ENCODE results near the gene BICD2. TPM values are rescaled to one million over a fixed set of nuclear protein-coding genes. Genes with fewer than 3 reads are reported as not detected.

Gene BICD2
- total RNA-seq, 4 donors from 2014 or later = 28.3 to 54.0 (median 44.2) TPM

DNA sequence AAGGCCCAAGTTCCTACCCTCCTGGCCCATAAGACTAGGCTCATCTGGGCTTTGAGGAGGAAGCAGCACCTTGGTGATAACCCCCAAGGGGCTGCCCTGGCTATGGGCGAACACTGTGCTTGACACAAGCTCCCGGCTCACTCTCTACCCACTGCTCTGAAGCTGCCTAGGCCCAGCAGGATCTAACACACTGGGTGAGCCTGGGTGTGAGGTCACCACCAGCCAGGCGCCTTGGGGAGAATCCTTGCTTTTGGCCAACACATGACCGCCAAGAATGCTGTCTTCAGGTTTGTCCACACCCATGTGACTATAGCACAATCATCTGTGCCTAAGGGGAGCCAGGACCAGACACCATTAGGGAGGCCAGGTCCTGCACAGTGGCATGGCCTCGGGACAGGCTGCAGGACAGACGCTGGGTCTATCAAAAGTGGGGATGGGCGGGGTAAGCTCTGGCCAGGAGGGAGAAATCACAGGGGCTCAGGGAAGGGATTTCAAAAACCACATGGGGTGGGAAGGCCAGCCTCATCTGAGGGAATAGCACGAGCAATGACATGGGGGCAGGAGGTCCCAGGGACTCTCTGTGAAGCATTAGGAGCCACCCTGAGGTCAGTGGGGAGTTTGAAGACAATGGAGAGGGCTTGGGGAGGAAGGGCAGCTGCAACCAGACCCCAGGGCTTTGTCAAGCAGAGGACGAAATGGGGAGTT, 29.6 kb downstream of the BICD2 start:
- ATAC-seq (ENCODE audit: low FRiP score) = no peak
- DNase-seq (ENCODE audit: low spot score) = no peak
- TF ChIP-seq, protein P1, sequence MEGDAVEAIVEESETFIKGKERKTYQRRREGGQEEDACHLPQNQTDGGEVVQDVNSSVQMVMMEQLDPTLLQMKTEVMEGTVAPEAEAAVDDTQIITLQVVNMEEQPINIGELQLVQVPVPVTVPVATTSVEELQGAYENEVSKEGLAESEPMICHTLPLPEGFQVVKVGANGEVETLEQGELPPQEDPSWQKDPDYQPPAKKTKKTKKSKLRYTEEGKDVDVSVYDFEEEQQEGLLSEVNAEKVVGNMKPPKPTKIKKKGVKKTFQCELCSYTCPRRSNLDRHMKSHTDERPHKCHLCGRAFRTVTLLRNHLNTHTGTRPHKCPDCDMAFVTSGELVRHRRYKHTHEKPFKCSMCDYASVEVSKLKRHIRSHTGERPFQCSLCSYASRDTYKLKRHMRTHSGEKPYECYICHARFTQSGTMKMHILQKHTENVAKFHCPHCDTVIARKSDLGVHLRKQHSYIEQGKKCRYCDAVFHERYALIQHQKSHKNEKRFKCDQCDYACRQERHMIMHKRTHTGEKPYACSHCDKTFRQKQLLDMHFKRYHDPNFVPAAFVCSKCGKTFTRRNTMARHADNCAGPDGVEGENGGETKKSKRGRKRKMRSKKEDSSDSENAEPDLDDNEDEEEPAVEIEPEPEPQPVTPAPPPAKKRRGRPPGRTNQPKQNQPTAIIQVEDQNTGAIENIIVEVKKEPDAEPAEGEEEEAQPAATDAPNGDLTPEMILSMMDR (IDR thresholded peaks at IDR 0.05) = no peak

DNA sequence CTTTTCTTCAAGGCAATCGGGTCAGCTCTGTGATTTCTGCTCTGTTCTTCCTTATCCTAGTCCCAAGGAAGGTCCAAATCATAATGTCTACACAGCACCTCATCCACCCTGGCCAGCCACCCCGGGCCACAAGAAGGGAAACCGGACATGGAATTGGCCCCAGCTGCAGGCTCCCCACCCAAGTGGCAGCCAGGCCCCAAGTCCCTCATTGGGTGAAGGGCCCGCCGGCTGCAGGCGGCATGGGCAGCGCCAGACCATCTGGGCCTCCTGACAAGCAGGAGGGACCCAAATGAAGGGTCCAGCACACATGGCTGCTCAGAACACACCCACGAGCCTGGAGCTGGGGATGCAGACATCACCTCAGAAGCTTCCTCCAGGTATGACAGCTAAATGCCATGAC, 33.7 kb downstream of the BICD2 start:
- ATAC-seq (ENCODE audit: low FRiP score) (no peak), DNase-seq (ENCODE audit: low spot score) (no peak)
- TF ChIP-seq, protein P1 (IDR thresholded peaks at IDR 0.05) = no peak

DNA sequence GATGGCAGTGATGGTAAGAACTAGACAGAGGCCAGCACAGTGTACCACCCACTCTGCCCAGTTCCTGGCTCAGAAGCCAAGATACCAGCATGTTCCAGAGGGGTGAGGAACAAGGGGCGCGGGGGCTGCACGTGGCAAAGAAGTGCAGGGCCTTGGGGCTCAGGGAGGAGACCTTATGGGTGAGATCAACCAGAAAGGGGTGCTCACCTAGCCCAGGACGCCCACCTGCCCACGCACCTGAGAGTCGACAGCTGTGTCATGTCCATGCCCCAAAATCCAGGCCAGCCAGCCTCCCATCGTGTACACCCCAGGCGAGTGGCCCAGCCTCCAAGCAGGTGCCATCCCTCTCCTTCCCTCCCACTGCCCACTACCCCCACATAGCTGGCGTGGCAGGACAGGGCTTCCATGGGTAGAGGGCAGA, 34.9 kb downstream of the BICD2 start:
- no peak for ATAC-seq (ENCODE audit: low FRiP score)
- no peak for DNase-seq (ENCODE audit: low spot score)
- TF ChIP-seq, protein P1 (IDR thresholded peaks at IDR 0.05) = no peak

DNA sequence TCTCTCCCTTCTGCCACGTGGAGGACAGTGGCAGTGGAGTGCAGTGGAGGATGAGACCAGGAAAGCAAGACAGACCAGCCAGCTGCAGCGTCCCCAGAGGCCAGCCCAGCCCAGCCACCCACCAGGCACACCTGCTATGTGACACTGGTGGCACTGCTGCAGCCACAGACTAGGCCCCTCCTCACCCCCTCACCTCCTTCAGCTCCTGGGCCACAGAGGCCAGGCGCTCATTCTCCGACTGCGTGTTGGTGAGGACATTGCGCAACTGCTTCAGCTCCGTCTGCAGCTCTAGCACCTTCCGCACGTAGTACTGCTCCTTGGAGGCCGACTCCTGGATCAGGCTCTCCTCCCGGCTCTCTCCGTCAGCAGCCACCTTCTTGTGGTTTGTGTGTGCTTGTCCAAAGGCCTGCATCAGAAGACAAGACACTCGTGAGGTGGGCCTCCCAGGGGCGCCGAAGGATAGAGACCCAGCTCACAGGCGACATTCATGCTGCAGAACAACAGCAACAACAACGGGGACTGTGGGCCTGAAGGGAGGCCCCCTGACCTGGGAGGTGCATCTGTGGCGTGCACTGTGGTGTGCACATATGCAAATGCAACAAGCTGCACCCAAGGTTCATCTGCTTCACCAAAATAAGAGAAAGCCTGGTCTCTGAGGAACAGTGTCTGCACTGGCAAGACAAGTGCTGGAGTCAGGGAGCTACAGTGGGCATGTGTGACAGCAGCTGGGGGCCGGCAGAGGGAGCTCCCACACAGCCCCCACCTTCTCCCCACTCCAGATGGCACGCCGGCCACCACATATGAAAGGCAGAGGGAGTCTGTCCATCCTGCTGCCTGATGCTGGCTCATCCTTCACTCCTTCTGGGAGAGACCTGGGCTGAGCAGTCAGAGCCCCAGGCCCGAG, 35.5 kb downstream of the BICD2 start:
- ATAC-seq (ENCODE audit: low FRiP score) (no peak), DNase-seq (ENCODE audit: low spot score) (no peak)
- TF ChIP-seq, protein P1 (IDR thresholded peaks at IDR 0.05) = no peak

DNA sequence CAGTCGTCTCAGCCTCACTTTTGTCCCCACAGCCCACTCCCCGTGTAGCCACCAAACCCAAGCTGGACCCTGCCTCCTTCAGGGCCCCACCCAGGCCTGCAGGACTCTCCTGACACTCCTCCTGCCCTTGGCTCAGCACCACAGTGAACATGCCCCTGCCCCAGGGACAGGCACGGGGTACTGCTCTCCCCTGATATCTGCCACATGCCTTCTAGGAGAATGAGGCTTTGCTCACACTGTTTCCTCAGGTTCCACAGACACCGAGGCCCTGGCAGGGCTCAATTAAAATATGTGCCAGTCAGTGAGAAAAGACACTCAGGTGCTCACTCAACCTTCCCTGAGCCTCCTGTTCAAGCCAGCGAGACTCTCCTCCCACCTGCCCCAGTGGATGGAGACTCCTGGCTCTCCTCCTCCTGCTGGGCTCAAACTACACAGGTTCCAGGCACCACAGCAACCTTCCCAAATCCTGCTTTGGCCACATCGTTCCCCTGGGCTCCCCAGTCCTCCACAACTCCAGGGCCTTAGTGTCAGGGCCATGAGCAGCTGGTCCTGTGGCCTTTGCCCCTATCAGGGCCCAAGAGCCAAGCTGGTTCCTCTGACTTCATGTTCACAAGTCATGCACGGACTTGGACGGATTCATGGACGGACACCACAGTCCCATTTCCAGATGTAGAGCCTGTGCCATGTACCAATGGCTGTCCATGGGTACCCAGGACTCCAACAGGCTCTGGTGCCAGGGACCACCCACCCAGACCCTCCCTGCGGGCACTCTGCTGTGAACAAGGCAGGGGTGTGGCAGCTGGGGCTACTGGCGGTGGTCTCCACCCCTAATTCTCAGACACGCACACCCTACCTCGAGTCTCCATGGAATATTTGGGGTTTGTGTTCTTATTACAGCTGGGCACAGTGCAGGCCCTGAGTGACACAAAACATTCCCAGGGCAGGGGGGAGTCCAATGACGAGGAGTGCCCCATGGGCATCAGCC, 36.6 kb downstream of the BICD2 start:
- DNase-seq (ENCODE audit: low spot score) (no peak), ATAC-seq (ENCODE audit: low FRiP score) (no peak)
- TF ChIP-seq, protein P1 (IDR thresholded peaks at IDR 0.05) = no peak

DNA sequence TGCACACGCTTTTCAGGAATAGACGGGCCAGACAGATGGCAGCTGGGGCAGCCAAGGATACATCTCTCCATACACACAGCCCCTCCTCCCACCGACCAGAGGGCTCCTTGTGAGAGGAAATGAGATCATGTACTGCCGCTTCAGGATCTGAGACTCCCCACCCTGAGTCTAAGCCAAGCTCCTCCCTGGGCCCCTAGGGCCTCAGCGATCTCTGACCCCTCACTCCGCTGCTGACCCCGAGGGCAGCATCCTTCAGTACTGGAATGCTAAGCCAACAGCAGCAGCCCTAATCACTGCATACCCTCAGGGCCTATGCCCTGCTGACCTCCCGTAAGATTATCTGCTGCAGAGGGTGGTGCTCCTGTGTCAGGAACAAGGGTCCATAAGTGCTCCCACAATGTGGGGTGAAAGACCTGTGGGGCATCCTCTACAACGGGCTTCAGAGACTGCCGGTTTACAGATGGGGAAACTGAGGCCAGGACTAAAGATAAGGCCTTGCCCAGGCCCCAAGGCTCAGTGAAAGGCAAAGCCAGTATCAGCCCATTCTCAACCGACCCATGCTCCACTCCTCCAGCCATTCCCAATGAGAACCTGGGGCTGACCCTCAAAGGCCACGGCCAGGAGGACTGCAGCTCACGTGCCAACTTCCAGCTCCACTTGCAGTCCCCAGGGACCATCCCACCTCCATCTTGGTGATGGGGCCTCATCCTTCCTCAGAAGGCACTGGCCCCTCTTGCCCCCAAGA, 37.5 kb downstream of the BICD2 start:
- no peak for ATAC-seq (ENCODE audit: low FRiP score)
- TF ChIP-seq, protein P1 (IDR thresholded peaks at IDR 0.05) = no peak
- DNase-seq (ENCODE audit: low spot score) = no peak
